Measurements from ENCODE around the gene CFAP46. TPM values are rescaled to one million over a fixed set of nuclear protein-coding genes. Genes with fewer than 3 reads are reported as not detected.

CFAP46 gene
- total RNA-seq, 1 donor from 2014 or later = 4.4 TPM

GRCh38 chr10:132783940-132784865 is 158.2 kb downstream of the CFAP46 start:
- peaks cover 69% of the 10 kb centered on the region for H3K27me3 Mint-ChIP-seq (ENCODE audit: low read depth)
- no peak for DNase-seq (ENCODE audit: low read depth, low spot score)
- H3K4me3 Mint-ChIP-seq = peak overlapping the region; percentile 72

DNA sequence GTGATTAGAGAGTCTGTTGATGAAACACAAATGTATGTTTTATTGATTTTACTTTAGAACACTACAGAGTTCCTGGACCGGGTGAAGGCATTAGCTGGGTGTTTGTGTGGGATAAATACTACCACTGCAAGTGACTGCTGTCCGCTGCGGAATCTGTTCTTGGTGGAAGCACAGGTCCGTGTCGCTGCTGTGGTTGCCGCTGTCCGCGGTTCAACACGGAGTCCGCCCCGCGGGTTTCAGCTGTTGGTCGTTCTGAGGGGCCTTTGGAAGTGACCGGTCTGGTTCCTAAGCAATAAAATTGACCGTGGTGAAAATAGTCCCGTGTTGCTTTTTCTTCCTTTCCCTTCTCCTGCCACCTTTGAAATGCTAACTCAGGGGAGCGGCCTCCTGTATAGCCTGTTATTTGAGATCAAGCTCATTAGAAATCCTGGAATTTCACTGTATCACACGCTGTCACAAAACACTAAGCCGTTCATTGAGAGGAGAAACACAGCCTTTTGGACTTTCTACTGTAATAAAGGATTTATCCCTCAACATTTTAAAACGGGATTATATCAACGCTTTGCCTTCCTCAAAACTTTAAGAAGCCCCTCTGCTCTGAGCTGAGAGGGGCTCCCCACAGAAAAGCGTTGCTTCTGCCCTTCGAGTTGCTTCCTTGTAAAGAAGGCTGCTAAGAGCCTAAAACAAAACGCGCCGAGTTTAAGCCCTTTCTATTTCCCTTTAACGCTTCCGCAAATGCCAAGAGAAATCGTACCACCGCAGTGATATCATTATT is 159.0 kb downstream of the CFAP46 start:
- Mint-ChIP-seq H3K36me3 (ENCODE audit: low read depth) (peaks cover 14% of the 10 kb centered on the region), H3K4me3 (peak overlapping the region; percentile 72), H3K27ac (ENCODE audit: unreplicated experiment) (no peak overlapping the region), H3K4me1 (peaks cover 11% of the 10 kb centered on the region), H3K9me3 (no peaks in the 10 kb centered on the region), H3K27me3 (ENCODE audit: low read depth) (peaks cover 62% of the 10 kb centered on the region)
- no peak for DNase-seq (ENCODE audit: low read depth, low spot score)
- no peak for TF ChIP-seq CTCF (conservative IDR thresholded peaks at IDR 0.05)

More at GRCh38 chr10:132783940-132784865, 158.2 kb downstream of the CFAP46 start:
- H3K27ac Mint-ChIP-seq (ENCODE audit: unreplicated experiment) = no peak overlapping the region
- H3K36me3 Mint-ChIP-seq (ENCODE audit: low read depth) = peaks cover 14% of the 10 kb centered on the region
- H3K9me3 Mint-ChIP-seq = no peaks in the 10 kb centered on the region
- peaks cover 11% of the 10 kb centered on the region for H3K4me1 Mint-ChIP-seq
- no peak for TF ChIP-seq CTCF (conservative IDR thresholded peaks at IDR 0.05)

GRCh38 chr10:132781556-132781955 is 160.8 kb downstream of the CFAP46 start:
- H3K36me3 Mint-ChIP-seq (ENCODE audit: low read depth) = peaks cover 14% of the 10 kb centered on the region
- peaks cover 59% of the 10 kb centered on the region for H3K27me3 Mint-ChIP-seq (ENCODE audit: low read depth)

GRCh38 chr10:132780356-132780755 is 162.0 kb downstream of the CFAP46 start:
- no peaks in the 10 kb centered on the region for H3K9me3 Mint-ChIP-seq
- peaks cover 11% of the 10 kb centered on the region for H3K4me1 Mint-ChIP-seq

More at GRCh38 chr10:132781556-132781955, 160.8 kb downstream of the CFAP46 start:
- H3K9me3 Mint-ChIP-seq = no peaks in the 10 kb centered on the region
- peaks cover 11% of the 10 kb centered on the region for H3K4me1 Mint-ChIP-seq
- TF ChIP-seq CTCF (conservative IDR thresholded peaks at IDR 0.05) = no peak
- no peak overlapping the region for H3K27ac Mint-ChIP-seq (ENCODE audit: unreplicated experiment)
- H3K4me3 Mint-ChIP-seq = no peak overlapping the region
- DNase-seq (ENCODE audit: low read depth, low spot score) = no peak

More at GRCh38 chr10:132780356-132780755, 162.0 kb downstream of the CFAP46 start:
- Mint-ChIP-seq H3K27ac (ENCODE audit: unreplicated experiment) (no peak overlapping the region), H3K27me3 (ENCODE audit: low read depth) (peaks cover 61% of the 10 kb centered on the region), H3K4me3 (no peak overlapping the region), H3K36me3 (ENCODE audit: low read depth) (peaks cover 14% of the 10 kb centered on the region)
- DNase-seq (ENCODE audit: low read depth, low spot score) = no peak
- TF ChIP-seq CTCF (conservative IDR thresholded peaks at IDR 0.05) = no peak

Data from neural crest cell (in vitro differentiated cells).